Upper lobe of left lung (tissue), 6 donors: Measurements from ENCODE around the gene NDUFAF2. TPM values are rescaled to one million over a fixed set of nuclear protein-coding genes. Genes with fewer than 3 reads are reported as not detected.
A peak's percentile ranks its signal among the peaks of the same experiment; 100 is the strongest.

Source experiments
- ATAC-seq, 2 donors: fragments of 200-7000 bp; cut with Tn5 transposase; one replicate each; pipeline ENCODE4 v1.9.1; 2022; ENCODE audit warnings: mild to moderate bottlenecking in 2 of 2, moderate library complexity in 2 of 2; ENCODE audit not compliant: low FRiP score in 2 of 2
- DNase-seq, 2 donors: peaks; one replicate each; pipeline ENCODE4 v3.0.0-alpha.2; 2019 to 2020
- H3K27ac ChIP-seq, 4 donors: fragments of 200-600 bp; sonication (generic); one replicate each; pipeline ENCODE4 v1.5.1; 2016 to 2019
- H3K27me3 ChIP-seq, 4 donors: fragments of 200-600 bp; sonication (generic); one replicate each; pipeline ENCODE4 v1.5.1; 2017 to 2019
- H3K36me3 ChIP-seq, 4 donors: fragments of 200-600 bp; sonication (generic); one replicate each; pipeline ENCODE4 v1.5.1; 2016 to 2019
- H3K4me1 ChIP-seq, 4 donors: fragments of 200-600 bp; sonication (generic); one replicate each; pipeline ENCODE4 v1.5.1; 2018 to 2019
- H3K4me3 ChIP-seq, 4 donors: fragments of 200-600 bp; sonication (generic); one replicate each; pipeline ENCODE4 v1.5.1; 2017 to 2019; ENCODE audit warnings: mild to moderate bottlenecking in 2 of 4, moderate library complexity in 1 of 4
- H3K9me3 ChIP-seq, 4 donors: fragments of 200-600 bp; sonication (generic); one replicate each; pipeline ENCODE4 v1.5.1; 2018 to 2019
- EP300 ChIP-seq, 4 donors: sonication (generic); formaldehyde crosslinking; IDR thresholded peaks; one replicate each; pipeline ENCODE4 v1.5.1; 2017; ENCODE audit warnings: antibody characterized with exemption in 4 of 4, control low read depth in 2 of 4
- POLR2A ChIP-seq, 4 donors: fragments of 450-650 bp; IDR thresholded peaks; one replicate each; pipeline ENCODE4 v1.5.1; 2016 to 2017; ENCODE audit warnings: antibody characterized with exemption in 4 of 4, mild to moderate bottlenecking in 2 of 4
- POLR2AphosphoS5 ChIP-seq, 2 donors: sonication (generic); formaldehyde crosslinking; IDR thresholded peaks; one replicate each; pipeline ENCODE4 v1.5.1; 2017; ENCODE audit warnings: antibody characterized with exemption in 2 of 2
- WGBS, 2 donors: methylation state at CpG; one replicate each; pipeline ENCODE4 v1.1.5; 2017 to 2018; 5-methylcytosine and 5-hydroxymethylcytosine counted together
- total RNA-seq, 6 donors: library from RNA; depleted of rRNA in 4 of 6; stranded (reverse); fragments of >200 nt in 4 of 6; gene quantifications; one replicate each; pipeline versions ENCODE4 v1.1.0 to v1.2.1, GENCODE V29; 2016 to 2021
- TF ChIP-seq, protein P1 (sequence below), 6 experiments: fragments of 450-650 bp in 4 of 6; fragments of 200-600 bp in 2 of 6; sonication (generic) in 2 of 6; IDR thresholded peaks; one replicate each; pipeline ENCODE4 v1.5.1; 2016 to 2019; ENCODE audit warnings: antibody characterized with exemption in 6 of 6
- donor health status: DM: no; HTN: no; CAD: no; lungs with moderate emphysema.
- donor health status: DM: no; HTN: yes; CAD: no; lungs with severe emphysema.

NDUFAF2 gene
- total RNA-seq, 6 donors from 2014 or later, result 14.2 to 41.6 (median 20.5) TPM; not detected in 1

DNA sequence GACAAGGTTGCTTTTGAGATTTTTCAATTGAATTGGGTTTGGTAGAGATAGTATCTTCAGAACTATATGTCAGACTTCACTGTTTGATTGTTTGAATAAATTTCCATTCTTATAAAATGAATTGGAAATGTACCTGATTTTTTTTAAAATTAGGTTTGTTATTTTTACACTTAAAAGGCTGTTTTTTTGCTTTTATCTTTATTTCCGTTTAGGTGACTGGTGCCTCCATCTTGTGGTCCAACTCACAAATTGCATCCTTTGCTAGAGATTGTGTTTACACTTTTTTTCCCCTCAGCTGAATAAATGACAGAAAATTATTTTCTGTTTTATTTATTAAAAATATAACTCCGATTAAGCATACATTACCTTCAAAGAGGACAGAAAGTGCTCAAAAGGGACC is 15.6 kb downstream of the NDUFAF2 start:
- H3K36me3 ChIP-seq, result no peaks in the 10 kb centered on the region
- TF ChIP-seq, protein P1, sequence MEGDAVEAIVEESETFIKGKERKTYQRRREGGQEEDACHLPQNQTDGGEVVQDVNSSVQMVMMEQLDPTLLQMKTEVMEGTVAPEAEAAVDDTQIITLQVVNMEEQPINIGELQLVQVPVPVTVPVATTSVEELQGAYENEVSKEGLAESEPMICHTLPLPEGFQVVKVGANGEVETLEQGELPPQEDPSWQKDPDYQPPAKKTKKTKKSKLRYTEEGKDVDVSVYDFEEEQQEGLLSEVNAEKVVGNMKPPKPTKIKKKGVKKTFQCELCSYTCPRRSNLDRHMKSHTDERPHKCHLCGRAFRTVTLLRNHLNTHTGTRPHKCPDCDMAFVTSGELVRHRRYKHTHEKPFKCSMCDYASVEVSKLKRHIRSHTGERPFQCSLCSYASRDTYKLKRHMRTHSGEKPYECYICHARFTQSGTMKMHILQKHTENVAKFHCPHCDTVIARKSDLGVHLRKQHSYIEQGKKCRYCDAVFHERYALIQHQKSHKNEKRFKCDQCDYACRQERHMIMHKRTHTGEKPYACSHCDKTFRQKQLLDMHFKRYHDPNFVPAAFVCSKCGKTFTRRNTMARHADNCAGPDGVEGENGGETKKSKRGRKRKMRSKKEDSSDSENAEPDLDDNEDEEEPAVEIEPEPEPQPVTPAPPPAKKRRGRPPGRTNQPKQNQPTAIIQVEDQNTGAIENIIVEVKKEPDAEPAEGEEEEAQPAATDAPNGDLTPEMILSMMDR (IDR thresholded peaks at IDR 0.05), result peak in 2 of 6 experiments; percentile 7 to 13
- no peak for TF ChIP-seq EP300 (IDR thresholded peaks at IDR 0.05)
- ATAC-seq (no peak), DNase-seq (no peak)
- H3K27ac ChIP-seq, result no peak overlapping the region
- no peaks in the 10 kb centered on the region for H3K4me1 ChIP-seq
- H3K9me3 ChIP-seq, result no peaks in the 10 kb centered on the region
- no peak overlapping the region for H3K4me3 ChIP-seq
- H3K27me3 ChIP-seq, result no peaks in the 10 kb centered on the region
- WGBS, 2 donors, result 27 to 49% methylated on average over 2 of the region's 2 CpGs

DNA sequence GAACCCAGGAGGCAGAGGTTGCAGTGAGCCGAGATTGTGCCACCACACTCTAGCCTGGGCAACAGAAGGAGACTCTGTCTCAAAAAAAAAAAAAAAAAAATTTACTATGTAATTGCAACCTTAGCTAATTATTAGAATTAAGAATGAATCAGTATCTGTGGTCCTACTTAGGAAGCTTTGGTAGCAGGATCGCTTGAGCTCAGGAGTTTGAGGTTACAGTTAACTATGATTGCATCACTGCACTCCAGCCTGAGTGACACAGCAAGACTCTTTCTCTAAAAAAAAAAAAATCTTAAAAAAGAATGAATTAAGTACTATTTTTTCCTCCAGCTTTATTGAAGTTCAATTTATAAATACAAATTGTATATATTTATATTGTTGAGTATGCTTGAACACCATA is 16.7 kb downstream of the NDUFAF2 start:
- no peak for DNase-seq
- H3K36me3 ChIP-seq, result no peaks in the 10 kb centered on the region
- H3K4me3 ChIP-seq, result no peak overlapping the region
- TF ChIP-seq, protein P1 (IDR thresholded peaks at IDR 0.05), result no peak
- no peak for TF ChIP-seq POLR2A (IDR thresholded peaks at IDR 0.05)
- no peak for TF ChIP-seq POLR2AphosphoS5 (IDR thresholded peaks at IDR 0.05)
- no peak for TF ChIP-seq EP300 (IDR thresholded peaks at IDR 0.05)
- no peak overlapping the region for H3K27ac ChIP-seq
- no peak for ATAC-seq
- H3K4me1 ChIP-seq, result no peaks in the 10 kb centered on the region
- H3K27me3 ChIP-seq, result no peaks in the 10 kb centered on the region
- WGBS, 2 donors, result 66 to 76% methylated on average over 2 of the region's 2 CpGs
- peaks cover 0 to 7% (median 0%) of the 10 kb centered on the region in 4 donors for H3K9me3 ChIP-seq

DNA sequence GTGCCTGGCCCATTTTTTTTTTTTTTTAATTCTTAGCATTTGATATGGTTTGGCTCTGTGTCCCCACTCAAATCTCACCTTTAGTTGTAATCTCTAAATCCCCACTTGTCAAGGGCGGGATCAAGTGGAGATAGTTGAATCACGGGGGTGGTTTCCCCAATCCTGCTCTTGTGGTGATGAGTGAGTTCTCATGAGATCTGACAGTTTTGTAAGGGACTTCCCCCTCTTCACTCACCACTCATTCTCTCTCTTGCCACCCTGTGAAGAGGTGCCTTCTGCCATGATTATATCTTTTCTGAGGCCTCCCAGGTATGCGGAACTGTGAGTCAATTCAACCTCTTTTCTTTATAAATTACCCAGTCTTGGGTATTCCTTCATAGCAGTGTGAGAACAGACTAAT is 27.2 kb downstream of the NDUFAF2 start:
- Histone ChIP-seq H3K4me3 (no peak overlapping the region), H3K27ac (no peak overlapping the region), H3K36me3 (no peaks in the 10 kb centered on the region), H3K4me1 (no peaks in the 10 kb centered on the region), H3K27me3 (no peaks in the 10 kb centered on the region), H3K9me3 (peaks cover 0 to 15% (median 4%) of the 10 kb centered on the region in 4 donors)
- no peak for DNase-seq
- 77 to 87% methylated on average over 3 of the region's 3 CpGs for WGBS, 2 donors
- ATAC-seq, result no peak
- no peak for TF ChIP-seq POLR2AphosphoS5 (IDR thresholded peaks at IDR 0.05)
- TF ChIP-seq EP300 (IDR thresholded peaks at IDR 0.05), result no peak
- TF ChIP-seq, protein P1 (IDR thresholded peaks at IDR 0.05), result no peak
- TF ChIP-seq POLR2A (IDR thresholded peaks at IDR 0.05), result no peak

DNA sequence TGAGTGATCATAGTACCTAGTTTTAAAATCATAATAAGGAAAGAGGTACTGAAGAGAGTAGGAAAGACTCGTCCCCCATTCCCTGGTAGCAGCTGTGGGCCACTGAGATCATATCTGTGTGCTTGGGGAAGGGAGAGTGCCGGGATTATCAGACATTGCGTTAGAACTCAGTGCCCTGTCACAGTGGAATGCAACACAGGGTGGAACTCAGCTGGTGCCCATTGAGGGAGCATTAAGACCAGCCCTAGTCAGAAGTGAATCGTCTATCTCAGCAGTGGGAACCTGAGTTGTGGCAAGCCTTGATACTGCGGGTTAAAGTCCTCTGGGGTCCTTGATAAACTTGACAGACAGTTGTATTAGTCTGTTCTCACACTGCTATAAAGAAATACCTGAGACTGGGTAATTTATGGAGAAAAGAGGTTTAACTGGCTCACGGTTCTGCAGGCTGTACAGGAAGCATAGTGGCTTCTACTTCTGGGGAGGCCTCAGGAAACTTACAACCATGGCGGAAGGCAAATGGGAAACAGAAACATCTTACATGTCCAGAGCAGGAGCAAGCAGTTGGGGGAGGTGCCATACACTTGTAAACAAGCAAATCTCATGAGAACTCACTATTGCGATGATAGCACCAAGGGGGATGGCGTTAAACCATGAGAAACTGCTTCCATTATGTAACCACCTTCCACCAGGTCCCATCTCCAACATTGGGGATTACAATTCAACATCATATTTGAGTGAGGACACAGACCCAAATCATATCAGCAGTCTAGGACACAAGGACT is 33.1 kb downstream of the NDUFAF2 start:
- DNase-seq (no peak), ATAC-seq (no peak)
- no peaks in the 10 kb centered on the region for H3K27me3 ChIP-seq
- peaks cover 0 to 5% (median 0%) of the 10 kb centered on the region in 4 donors for H3K9me3 ChIP-seq
- H3K4me1 ChIP-seq, result no peaks in the 10 kb centered on the region
- WGBS, 2 donors, result 88 to 95% methylated on average over 6 to 8 of the region's 9 CpGs
- H3K4me3 ChIP-seq, result no peak overlapping the region
- TF ChIP-seq EP300 (IDR thresholded peaks at IDR 0.05) (no peak), POLR2A (IDR thresholded peaks at IDR 0.05) (no peak), POLR2AphosphoS5 (IDR thresholded peaks at IDR 0.05) (no peak)
- TF ChIP-seq, protein P1 (IDR thresholded peaks at IDR 0.05), result no peak
- no peak overlapping the region for H3K27ac ChIP-seq
- peaks cover 0 to 2% (median 0%) of the 10 kb centered on the region in 4 donors for H3K36me3 ChIP-seq

- 67 to 69% methylated on average over 1 of the region's 1 CpG for WGBS, 2 donors
- no peak for TF ChIP-seq POLR2AphosphoS5 (IDR thresholded peaks at IDR 0.05)
- TF ChIP-seq, protein P1 (IDR thresholded peaks at IDR 0.05), result no peak
- no peak for TF ChIP-seq EP300 (IDR thresholded peaks at IDR 0.05)
- no peak for TF ChIP-seq POLR2A (IDR thresholded peaks at IDR 0.05)
- no peaks in the 10 kb centered on the region for H3K27me3 ChIP-seq
- H3K9me3 ChIP-seq, result peaks cover 0 to 5% (median 0%) of the 10 kb centered on the region in 4 donors
- no peak overlapping the region for H3K4me3 ChIP-seq
- no peaks in the 10 kb centered on the region for H3K4me1 ChIP-seq
- ATAC-seq (no peak), DNase-seq (no peak)
- H3K27ac ChIP-seq, result no peak overlapping the region
- peaks cover 0 to 2% (median 0%) of the 10 kb centered on the region in 4 donors for H3K36me3 ChIP-seq
Observed at GRCh38 chr5:60978968-60979367, 34.0 kb downstream of the NDUFAF2 start.
